Activated naive CD8-positive, alpha-beta T cell (primary cell): ENCODE measurements around the gene COL4A6.
"Not testable (repeated sequence)": the region's sequence is repeated elsewhere in the genome, so short reads cannot be mapped to it uniquely, and the experiment has no call there.

ENCODE experiments used
- H3K27ac Mint-ChIP-seq: one replicate; pipeline ENCODE4 v1.8.0; 2021; ENCODE audit warnings: mixed read lengths
- H3K27me3 Mint-ChIP-seq: one replicate; pipeline ENCODE4 v1.8.0; 2021; ENCODE audit warnings: mixed read lengths
- H3K36me3 Mint-ChIP-seq: one replicate; pipeline ENCODE4 v1.8.0; 2021; ENCODE audit warnings: mixed read lengths
- H3K4me1 Mint-ChIP-seq: one replicate; pipeline ENCODE4 v1.8.0; 2021; ENCODE audit warnings: low read depth, mixed read lengths
- H3K4me3 Mint-ChIP-seq: one replicate; pipeline ENCODE4 v1.8.0; 2021; ENCODE audit warnings: mild to moderate bottlenecking, mixed read lengths
- H3K9me3 Mint-ChIP-seq: one replicate; pipeline ENCODE4 v1.8.0; 2021; ENCODE audit warnings: low read depth, mixed read lengths

Gene COL4A6

GRCh38 chrX:108426262-108426661 lies 12.0 kb downstream of the COL4A6 start:
- Mint-ChIP-seq H3K9me3 (no peaks in the 10 kb centered on the region), H3K4me3 (no peak overlapping the region), H3K27ac (no peak overlapping the region), H3K36me3 (no peaks in the 10 kb centered on the region), H3K27me3 (no peaks in the 10 kb centered on the region), H3K4me1 (no peaks in the 10 kb centered on the region)

GRCh38 chrX:108420481-108420880 lies 17.7 kb downstream of the COL4A6 start:
- Mint-ChIP-seq H3K36me3 (no peaks in the 10 kb centered on the region), H3K4me3 (no peak overlapping the region), H3K27ac (no peak overlapping the region), H3K9me3 (no peaks in the 10 kb centered on the region), H3K4me1 (no peaks in the 10 kb centered on the region), H3K27me3 (no peaks in the 10 kb centered on the region)

GRCh38 chrX:108419401-108419800 lies 18.8 kb downstream of the COL4A6 start:
- Mint-ChIP-seq H3K27me3 (no peaks in the 10 kb centered on the region), H3K4me1 (no peaks in the 10 kb centered on the region), H3K4me3 (no peak overlapping the region), H3K9me3 (no peaks in the 10 kb centered on the region), H3K36me3 (no peaks in the 10 kb centered on the region), H3K27ac (no peak overlapping the region)

GRCh38 chrX:108417257-108417656 lies 21.0 kb downstream of the COL4A6 start:
- Mint-ChIP-seq H3K27me3 (no peaks in the 10 kb centered on the region), H3K4me1 (no peaks in the 10 kb centered on the region), H3K9me3 (no peaks in the 10 kb centered on the region), H3K36me3 (no peaks in the 10 kb centered on the region), H3K27ac (no peak overlapping the region), H3K4me3 (no peak overlapping the region)

- no peaks in the 10 kb centered on the region for H3K36me3 Mint-ChIP-seq
- H3K27me3 Mint-ChIP-seq, result no peaks in the 10 kb centered on the region
- no peaks in the 10 kb centered on the region for H3K4me1 Mint-ChIP-seq
- no peak overlapping the region for H3K4me3 Mint-ChIP-seq
- no peaks in the 10 kb centered on the region for H3K9me3 Mint-ChIP-seq
- no peak overlapping the region for H3K27ac Mint-ChIP-seq
These were observed 22.3 kb downstream of the COL4A6 start for GRCh38 chrX:108415891-108416290.

- no peaks in the 10 kb centered on the region for H3K36me3 Mint-ChIP-seq
- no peaks in the 10 kb centered on the region for H3K4me1 Mint-ChIP-seq
- H3K4me3 Mint-ChIP-seq, result no peak overlapping the region
- H3K9me3 Mint-ChIP-seq, result no peaks in the 10 kb centered on the region
- no peak overlapping the region for H3K27ac Mint-ChIP-seq
- no peaks in the 10 kb centered on the region for H3K27me3 Mint-ChIP-seq
These were observed 23.1 kb downstream of the COL4A6 start for GRCh38 chrX:108415146-108415545.

- no peaks in the 10 kb centered on the region for H3K4me1 Mint-ChIP-seq
- no peaks in the 10 kb centered on the region for H3K27me3 Mint-ChIP-seq
- H3K36me3 Mint-ChIP-seq, result no peaks in the 10 kb centered on the region
- H3K9me3 Mint-ChIP-seq, result no peaks in the 10 kb centered on the region
- H3K4me3 Mint-ChIP-seq, result no peak overlapping the region
- no peak overlapping the region for H3K27ac Mint-ChIP-seq
These were observed 25.4 kb downstream of the COL4A6 start for GRCh38 chrX:108412783-108413182.

GRCh38 chrX:108399418-108400165 lies 38.6 kb downstream of the COL4A6 start:
- Mint-ChIP-seq H3K27ac (no peak overlapping the region), H3K9me3 (no peaks in the 10 kb centered on the region), H3K36me3 (no peaks in the 10 kb centered on the region), H3K27me3 (no peaks in the 10 kb centered on the region), H3K4me1 (no peaks in the 10 kb centered on the region), H3K4me3 (no peak overlapping the region)

- no peaks in the 10 kb centered on the region for H3K4me1 Mint-ChIP-seq
- no peaks in the 10 kb centered on the region for H3K9me3 Mint-ChIP-seq
- H3K4me3 Mint-ChIP-seq, result no peak overlapping the region
- no peaks in the 10 kb centered on the region for H3K36me3 Mint-ChIP-seq
- H3K27me3 Mint-ChIP-seq, result no peaks in the 10 kb centered on the region
- no peak overlapping the region for H3K27ac Mint-ChIP-seq
These were observed 40.4 kb downstream of the COL4A6 start for GRCh38 chrX:108397627-108398391.

- no peaks in the 10 kb centered on the region for H3K4me1 Mint-ChIP-seq
- no peaks in the 10 kb centered on the region for H3K27me3 Mint-ChIP-seq
- H3K9me3 Mint-ChIP-seq, result no peaks in the 10 kb centered on the region
- no peak overlapping the region for H3K27ac Mint-ChIP-seq
- no peaks in the 10 kb centered on the region for H3K36me3 Mint-ChIP-seq
- H3K4me3 Mint-ChIP-seq, result no peak overlapping the region
These were observed 41.2 kb downstream of the COL4A6 start for GRCh38 chrX:108396986-108397385.

GRCh38 chrX:108396188-108396891 lies 41.9 kb downstream of the COL4A6 start:
- H3K27me3 Mint-ChIP-seq, result no peaks in the 10 kb centered on the region
- no peak overlapping the region for H3K27ac Mint-ChIP-seq
- H3K36me3 Mint-ChIP-seq, result no peaks in the 10 kb centered on the region
- H3K4me1 Mint-ChIP-seq, result no peaks in the 10 kb centered on the region
- H3K4me3 Mint-ChIP-seq, result no peak overlapping the region
- no peaks in the 10 kb centered on the region for H3K9me3 Mint-ChIP-seq

GRCh38 chrX:108390976-108391717 lies 47.1 kb downstream of the COL4A6 start:
- H3K36me3 Mint-ChIP-seq, H3K4me1 Mint-ChIP-seq, H3K27me3 Mint-ChIP-seq, H3K4me3 Mint-ChIP-seq, H3K9me3 Mint-ChIP-seq, H3K27ac Mint-ChIP-seq: not testable (repeated sequence)

GRCh38 chrX:108384783-108385182 lies 53.4 kb downstream of the COL4A6 start:
- Mint-ChIP-seq H3K27ac (no peak overlapping the region), H3K9me3 (no peaks in the 10 kb centered on the region), H3K4me3 (no peak overlapping the region), H3K27me3 (no peaks in the 10 kb centered on the region), H3K4me1 (no peaks in the 10 kb centered on the region), H3K36me3 (no peaks in the 10 kb centered on the region)

GRCh38 chrX:108380222-108380621 lies 58.0 kb downstream of the COL4A6 start:
- Mint-ChIP-seq H3K9me3 (no peaks in the 10 kb centered on the region), H3K27me3 (no peaks in the 10 kb centered on the region), H3K36me3 (no peaks in the 10 kb centered on the region), H3K27ac (no peak overlapping the region), H3K4me1 (no peaks in the 10 kb centered on the region), H3K4me3 (no peak overlapping the region)

- not testable (repeated sequence) for H3K27me3 Mint-ChIP-seq, H3K9me3 Mint-ChIP-seq, H3K27ac Mint-ChIP-seq, H3K4me1 Mint-ChIP-seq, H3K4me3 Mint-ChIP-seq, H3K36me3 Mint-ChIP-seq
These were observed 61.4 kb downstream of the COL4A6 start for GRCh38 chrX:108376821-108377220.
